ENCODE data around the gene CYB5R4. TPM values are rescaled to one million over a fixed set of nuclear protein-coding genes. Genes with fewer than 3 reads are reported as not detected.
"Not testable (repeated sequence)": the region's sequence is repeated elsewhere in the genome, so short reads cannot be mapped to it uniquely, and the experiment has no call there.

CYB5R4 gene
- total RNA-seq, 1 donor from 2014 or later: 14.6 TPM

GRCh38 chr6:83914953-83915352 is 55.5 kb downstream of the CYB5R4 start:
- Mint-ChIP-seq H3K27ac (ENCODE audit: unreplicated experiment) (no peak overlapping the region), H3K9me3 (no peaks in the 10 kb centered on the region), H3K36me3 (ENCODE audit: low read depth) (no peaks in the 10 kb centered on the region), H3K27me3 (ENCODE audit: low read depth) (no peaks in the 10 kb centered on the region), H3K4me1 (peaks cover 6% of the 10 kb centered on the region), H3K4me3 (no peak overlapping the region)
- TF ChIP-seq CTCF (conservative IDR thresholded peaks at IDR 0.05): no peak
- DNase-seq (ENCODE audit: low read depth, low spot score): no peak

- Mint-ChIP-seq H3K27me3 (ENCODE audit: low read depth) (no peaks in the 10 kb centered on the region), H3K4me1 (peaks cover 6% of the 10 kb centered on the region), H3K36me3 (ENCODE audit: low read depth) (no peaks in the 10 kb centered on the region), H3K9me3 (no peaks in the 10 kb centered on the region), H3K4me3 (no peak overlapping the region), H3K27ac (ENCODE audit: unreplicated experiment) (no peak overlapping the region)
- no peak for DNase-seq (ENCODE audit: low read depth, low spot score)
- TF ChIP-seq CTCF (conservative IDR thresholded peaks at IDR 0.05): no peak
Measured at GRCh38 chr6:83917001-83917400, 57.5 kb downstream of the CYB5R4 start.

- no peak for TF ChIP-seq CTCF (conservative IDR thresholded peaks at IDR 0.05)
Measured at GRCh38 chr6:83920017-83920416, 60.5 kb downstream of the CYB5R4 start.

GRCh38 chr6:83921315-83921714 is 61.8 kb downstream of the CYB5R4 start:
- no peak for TF ChIP-seq CTCF (conservative IDR thresholded peaks at IDR 0.05)
- Mint-ChIP-seq H3K27ac (ENCODE audit: unreplicated experiment) (no peak overlapping the region), H3K9me3 (no peaks in the 10 kb centered on the region), H3K4me1 (peaks cover 4% of the 10 kb centered on the region), H3K4me3 (no peak overlapping the region), H3K27me3 (ENCODE audit: low read depth) (no peaks in the 10 kb centered on the region), H3K36me3 (ENCODE audit: low read depth) (peaks cover 13% of the 10 kb centered on the region)
- DNase-seq (ENCODE audit: low read depth, low spot score): no peak

More at GRCh38 chr6:83920017-83920416, 60.5 kb downstream of the CYB5R4 start:
- no peak overlapping the region for H3K4me3 Mint-ChIP-seq
- H3K36me3 Mint-ChIP-seq (ENCODE audit: low read depth): peaks cover 6% of the 10 kb centered on the region
- H3K9me3 Mint-ChIP-seq: no peaks in the 10 kb centered on the region
- no peak overlapping the region for H3K27ac Mint-ChIP-seq (ENCODE audit: unreplicated experiment)
- no peaks in the 10 kb centered on the region for H3K27me3 Mint-ChIP-seq (ENCODE audit: low read depth)
- no peak for DNase-seq (ENCODE audit: low read depth, low spot score)
- peaks cover 6% of the 10 kb centered on the region for H3K4me1 Mint-ChIP-seq

GRCh38 chr6:83927470-83927869 is 68.0 kb downstream of the CYB5R4 start:
- no peaks in the 10 kb centered on the region for H3K4me1 Mint-ChIP-seq
- peaks cover 28% of the 10 kb centered on the region for H3K36me3 Mint-ChIP-seq (ENCODE audit: low read depth)
- no peak for TF ChIP-seq CTCF (conservative IDR thresholded peaks at IDR 0.05)
- DNase-seq (ENCODE audit: low read depth, low spot score): no peak
- H3K4me3 Mint-ChIP-seq: no peak overlapping the region
- H3K9me3 Mint-ChIP-seq: no peaks in the 10 kb centered on the region
- no peaks in the 10 kb centered on the region for H3K27me3 Mint-ChIP-seq (ENCODE audit: low read depth)
- H3K27ac Mint-ChIP-seq (ENCODE audit: unreplicated experiment): no peak overlapping the region

- no peak for DNase-seq (ENCODE audit: low read depth, low spot score)
- Mint-ChIP-seq H3K4me1 (no peaks in the 10 kb centered on the region), H3K27me3 (ENCODE audit: low read depth) (no peaks in the 10 kb centered on the region), H3K36me3 (ENCODE audit: low read depth) (peaks cover 29% of the 10 kb centered on the region), H3K27ac (ENCODE audit: unreplicated experiment) (no peak overlapping the region), H3K9me3 (no peaks in the 10 kb centered on the region), H3K4me3 (no peak overlapping the region)
- TF ChIP-seq CTCF (conservative IDR thresholded peaks at IDR 0.05): no peak
Measured at GRCh38 chr6:83928286-83928685, 68.8 kb downstream of the CYB5R4 start.

- DNase-seq (ENCODE audit: low read depth, low spot score); H3K4me1 Mint-ChIP-seq; H3K27me3 Mint-ChIP-seq (ENCODE audit: low read depth); H3K27ac Mint-ChIP-seq (ENCODE audit: unreplicated experiment); H3K4me3 Mint-ChIP-seq: not testable (repeated sequence)
- Mint-ChIP-seq H3K36me3 (ENCODE audit: low read depth) (peaks cover 42% of the 10 kb centered on the region), H3K9me3 (peaks cover 27% of the 10 kb centered on the region)
Measured at GRCh38 chr6:83946201-83946833, 86.8 kb downstream of the CYB5R4 start.

GRCh38 chr6:83947983-83948382 is 88.5 kb downstream of the CYB5R4 start:
- not testable (repeated sequence) for H3K27ac Mint-ChIP-seq (ENCODE audit: unreplicated experiment); H3K4me3 Mint-ChIP-seq; DNase-seq (ENCODE audit: low read depth, low spot score); H3K4me1 Mint-ChIP-seq; H3K27me3 Mint-ChIP-seq (ENCODE audit: low read depth)
- peaks cover 37% of the 10 kb centered on the region for H3K36me3 Mint-ChIP-seq (ENCODE audit: low read depth)
- H3K9me3 Mint-ChIP-seq: peaks cover 27% of the 10 kb centered on the region

Measured in neural crest cell (in vitro differentiated cells).